GM12878 (cell line): ENCODE measurements around the gene PDZD2. TPM values are rescaled to one million over a fixed set of nuclear protein-coding genes. Genes with fewer than 3 reads are reported as not detected.

ENCODE experiments used
- ATAC-seq: fragments of 200-7000 bp; cut with Tn5 transposase; 3 replicates; pipeline ENCODE4 v1.9.1; 2020; ENCODE audit warnings: mild to moderate bottlenecking, moderate library complexity
- BruUV-seq: library from RNA; stranded (reverse); fragments of 400-500 nt; replicated peaks from 2 replicates; lab custom pipeline; 2021; lab: Mats Ljungman, UMichigan
- CTCF ChIA-PET: fragments of 300-600 bp; sonication (Branson Sonifier 250); formaldehyde crosslinking; extraction: SDS; loops from one replicate; lab custom pipeline; 2021; ENCODE audit warnings: inconsistent platforms; lab: Yijun Ruan, JAX
- POLR2A ChIA-PET: fragments of 350-600 bp; formaldehyde crosslinking; extraction: SDS; loops from one replicate; lab custom pipeline; 2021; ENCODE audit warnings: inconsistent platforms; lab: Charles Lee
- RAD21 ChIA-PET: fragments of 300-600 bp; sonication (Branson Sonifier 250); formaldehyde crosslinking; loops from one replicate; lab custom pipeline; 2023; ENCODE audit warnings: antibody characterized with exemption; ENCODE audit not compliant: unreplicated experiment; lab: Charles Lee
- SMC1A ChIA-PET: fragments of 300-600 bp; sonication (Branson Sonifier 250); formaldehyde crosslinking; loops from one replicate; lab custom pipeline; 2023; ENCODE audit not compliant: unreplicated experiment, uncharacterized antibody; lab: Charles Lee
- DNase-seq: peaks from one replicate; pipeline ENCODE4 v3.0.0-alpha.2; 2011; ENCODE audit warnings: low read depth, low spot score
- FAIRE-seq: peaks from 3 replicates; lab custom pipeline; 2011; peaks lifted over from hg19 to GRCh38; lab: Jason Lieb, UNC
- H2AFZ ChIP-seq: 2 replicates; pipeline ENCODE4 v1.6.0; 2011; ENCODE audit warnings: low read depth, low read length, control low read depth; ENCODE audit not compliant: control insufficient read depth
- H3K27ac ChIP-seq: 2 replicates; pipeline ENCODE4 v1.5.1; 2011; ENCODE audit warnings: control low read depth; ENCODE audit not compliant: control insufficient read depth, insufficient read depth
- H3K27me3 ChIP-seq, 2 experiments: replicated peaks in 1 of 2; 2 replicates each; pipeline versions ENCODE4 v1.6.0 to v1.6.1; 2011; ENCODE audit warnings: low read length in 1 of 2; ENCODE audit not compliant: control insufficient read depth in 2 of 2, insufficient read depth in 2 of 2
- H3K36me3 ChIP-seq, 2 experiments: 2 replicates each; pipeline ENCODE4 v1.5.1; 2011; ENCODE audit warnings: low read length in 1 of 2; ENCODE audit not compliant: control insufficient read depth in 2 of 2, insufficient read depth in 2 of 2
- H3K4me1 ChIP-seq: 2 replicates; pipeline ENCODE4 v1.6.1; 2011; ENCODE audit warnings: mild to moderate bottlenecking, low read length, moderate library complexity, mixed read lengths; ENCODE audit not compliant: control insufficient read depth, insufficient read depth
- H3K4me2 ChIP-seq: 2 replicates; pipeline ENCODE4 v1.6.0; 2011; ENCODE audit warnings: control low read depth; ENCODE audit not compliant: control insufficient read depth, insufficient read depth
- H3K4me3 ChIP-seq: fragments of 200-600 bp; sonication (generic); 2 replicates; pipeline ENCODE4 v1.5.1; 2016
- H3K79me2 ChIP-seq: 2 replicates; pipeline ENCODE4 v1.6.0; 2011; ENCODE audit warnings: low read length; ENCODE audit not compliant: control insufficient read depth, insufficient read depth
- H3K9ac ChIP-seq: 2 replicates; pipeline ENCODE4 v1.8.0; 2011; ENCODE audit warnings: low read length, control low read depth, mixed read lengths; ENCODE audit not compliant: control insufficient read depth, insufficient read depth
- H3K9me3 ChIP-seq: replicated peaks from 3 replicates; pipeline ENCODE4 v1.5.1; 2011; ENCODE audit warnings: mild to moderate bottlenecking, low read length; ENCODE audit not compliant: control insufficient read depth, insufficient read depth
- H4K20me1 ChIP-seq: 2 replicates; pipeline ENCODE4 v1.6.0; 2011; ENCODE audit not compliant: control insufficient read depth, insufficient read depth
- ASH2L ChIP-seq: fragments of 300-600, 200-600 bp; sonication (generic); IDR thresholded peaks from 2 replicates; pipeline ENCODE4 v1.6.1; 2017; ENCODE audit warnings: low read depth, mild to moderate bottlenecking, borderline replicate concordance
- BCL11A ChIP-seq: IDR thresholded peaks from 2 replicates; pipeline ENCODE4 v1.6.1; 2011; ENCODE audit warnings: low read depth, low read length
- NFXL1 ChIP-seq: fragments of 450-650 bp; IDR thresholded peaks from 2 replicates; pipeline ENCODE4 v1.6.1; 2017; ENCODE audit warnings: antibody characterized with exemption, mild to moderate bottlenecking, borderline replicate concordance
- PKNOX1 ChIP-seq: fragments of 450-650 bp; IDR thresholded peaks from 2 replicates; pipeline ENCODE4 v1.6.1; 2016; ENCODE audit warnings: mild to moderate bottlenecking
- PML ChIP-seq: IDR thresholded peaks from 2 replicates; pipeline ENCODE4 v1.6.1; 2012; ENCODE audit warnings: low read length, inconsistent platforms
- RELA ChIP-seq: fragments of 450-650 bp; IDR thresholded peaks from 2 replicates; pipeline ENCODE4 v1.8.0; 2014; ENCODE audit warnings: borderline replicate concordance; ENCODE audit not compliant: partially characterized antibody
- SIX5 ChIP-seq: IDR thresholded peaks from 2 replicates; pipeline ENCODE4 v1.6.1; 2011; ENCODE audit warnings: mild to moderate bottlenecking, low read depth, low read length, moderate library complexity; ENCODE audit not compliant: severe bottlenecking
- SKIL ChIP-seq: fragments of 450-650 bp; IDR thresholded peaks from 2 replicates; pipeline ENCODE4 v1.6.1; 2017; ENCODE audit warnings: mild to moderate bottlenecking, low read depth, inconsistent platforms; ENCODE audit not compliant: poor library complexity, severe bottlenecking
- TBL1XR1 ChIP-seq: IDR thresholded peaks from 2 replicates; pipeline ENCODE4 v1.6.1; 2012; ENCODE audit warnings: low read depth, low read length, improper control_type of control experiment
- TCF3 ChIP-seq: IDR thresholded peaks from 2 replicates; pipeline ENCODE4 v1.6.1; 2012; ENCODE audit warnings: low read depth, mild to moderate bottlenecking, low read length, borderline replicate concordance; ENCODE audit not compliant: insufficient read depth
- WGBS: methylation state at CpG from one replicate; pipeline ENCODE4 v1.1.6; 2016; ENCODE audit warnings: low lambda C conversion rate; ENCODE audit not compliant: insufficient replicate concordance, insufficient coverage; ENCODE audit errors: missing lambda C conversion rate; 5-methylcytosine and 5-hydroxymethylcytosine counted together
- in situ Hi-C: fragments of 300-500 bp; cut with MboI; formaldehyde crosslinking; loops from 9 replicates; pipeline ENCODE4 v1.14.3; 2018; ENCODE audit warnings: mixed read lengths
- intact Hi-C: fragments of 100-400 bp; cut with micrococcal nuclease; formaldehyde crosslinking; loops from one replicate; pipeline ENCODE4 v1.14.2; 2022; ENCODE audit not compliant: unreplicated experiment
- polyA plus RNA-seq, 11 experiments: library from polyadenylated mRNA; depleted of rRNA in 4 of 11; unstranded in 6 of 11; stranded (reverse) in 5 of 11; fragments of >200 nt; fragmentation: Nextera tagmentation in 4 of 11; fragmentation: Illumina TruSeq in 1 of 11; extraction: Ambion mirVana in 4 of 11; extraction: Trizol in 1 of 11; gene quantifications; 1 replicate in 1 of 11; 2 replicates in 10 of 11; pipeline versions ENCODE4 v1.2.1 to v1.2.3, GENCODE V29; 2011 to 2016; ENCODE audit warnings: inconsistent platforms in 2 of 11, missing spikeins in 2 of 11, low read depth in 1 of 11
- total RNA-seq, 4 experiments: library from RNA; depleted of rRNA in 3 of 4; stranded (reverse); fragments of >200 nt in 3 of 4; fragmentation: Illumina TruSeq in 1 of 4; extraction: Trizol in 1 of 4; gene quantifications; 2 replicates each; pipeline versions ENCODE4 v1.2.1 to v1.2.3, GENCODE V29; 2013 to 2021
- TF ChIP-seq, protein P1 (sequence below): fragments of 150-350 bp; IDR thresholded peaks from 2 replicates; pipeline ENCODE4 v1.6.1; 2016; ENCODE audit warnings: low read depth, low read length
- TF ChIP-seq, protein P2 (sequence below): fragments of 450-650 bp; formaldehyde crosslinking; IDR thresholded peaks from 2 replicates; pipeline ENCODE4 v1.5.0; 2022; ENCODE audit warnings: mild to moderate bottlenecking, missing genetic modification characterization
- TF ChIP-seq, protein P3 (sequence below): IDR thresholded peaks from 2 replicates; pipeline ENCODE4 v1.6.1; 2012; ENCODE audit warnings: low read length, inconsistent platforms

The PDZD2 gene
- total and polyA plus RNA-seq, 10 of the 15 experiments (the other 5 are each of a cell fraction or from before 2014, with no cell fraction given) = 0.01 to 0.58 (median 0.29) TPM; not detected in 3

DNA sequence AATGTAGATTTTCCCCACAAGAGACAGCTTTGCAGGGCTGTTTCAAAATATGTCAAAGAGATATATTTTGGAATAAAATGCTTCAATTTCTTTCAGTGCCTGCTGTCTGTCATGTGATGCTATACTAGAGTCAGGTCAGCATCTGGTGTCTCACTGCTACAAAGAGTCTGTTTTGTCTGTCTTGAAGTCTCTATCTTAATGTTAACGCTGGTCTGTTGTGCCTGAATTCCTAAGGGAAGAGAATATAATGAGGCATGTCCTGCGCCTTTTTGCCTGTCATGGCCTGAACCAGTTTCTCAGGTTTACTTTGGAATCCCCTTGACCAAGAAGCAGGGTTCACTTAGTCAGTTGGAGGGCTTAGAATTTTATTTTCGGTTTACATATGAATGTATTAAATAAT lies 176.4 kb downstream of the PDZD2 start:
- no peaks in the 10 kb centered on the region for H3K79me2 ChIP-seq
- BruUV-seq = no TSS peak
- in situ Hi-C loops (no loop called here), intact Hi-C loops (no loop called here)
- no peak overlapping the region for H3K9ac ChIP-seq
- no peak overlapping the region for H3K4me3 ChIP-seq
- DNase-seq (no peak), FAIRE-seq (no peak), ATAC-seq (no peak)
- H3K4me2 ChIP-seq = no peak overlapping the region
- no peaks in the 10 kb centered on the region for H3K4me1 ChIP-seq
- H3K27ac ChIP-seq = no peak overlapping the region
- H3K9me3 ChIP-seq = no peaks in the 10 kb centered on the region
- RAD21 ChIA-PET = no interaction called here
- H2AFZ ChIP-seq = no peak overlapping the region
- CTCF ChIA-PET = no interaction called here
- SMC1A ChIA-PET = interaction anchor here (0.6 kb wide), 1 partner anchor 9 kb away, joined by 3 read pairs; no protein-coding TSS in a partner anchor
- H3K27me3 ChIP-seq = no peaks in the 10 kb centered on the region
- 44% methylated on average over 3 of the region's 3 CpGs for WGBS
- no peaks in the 10 kb centered on the region for H4K20me1 ChIP-seq
- POLR2A ChIA-PET = no interaction called here
- H3K36me3 ChIP-seq = no peaks in the 10 kb centered on the region
- TF ChIP-seq, protein P1, sequence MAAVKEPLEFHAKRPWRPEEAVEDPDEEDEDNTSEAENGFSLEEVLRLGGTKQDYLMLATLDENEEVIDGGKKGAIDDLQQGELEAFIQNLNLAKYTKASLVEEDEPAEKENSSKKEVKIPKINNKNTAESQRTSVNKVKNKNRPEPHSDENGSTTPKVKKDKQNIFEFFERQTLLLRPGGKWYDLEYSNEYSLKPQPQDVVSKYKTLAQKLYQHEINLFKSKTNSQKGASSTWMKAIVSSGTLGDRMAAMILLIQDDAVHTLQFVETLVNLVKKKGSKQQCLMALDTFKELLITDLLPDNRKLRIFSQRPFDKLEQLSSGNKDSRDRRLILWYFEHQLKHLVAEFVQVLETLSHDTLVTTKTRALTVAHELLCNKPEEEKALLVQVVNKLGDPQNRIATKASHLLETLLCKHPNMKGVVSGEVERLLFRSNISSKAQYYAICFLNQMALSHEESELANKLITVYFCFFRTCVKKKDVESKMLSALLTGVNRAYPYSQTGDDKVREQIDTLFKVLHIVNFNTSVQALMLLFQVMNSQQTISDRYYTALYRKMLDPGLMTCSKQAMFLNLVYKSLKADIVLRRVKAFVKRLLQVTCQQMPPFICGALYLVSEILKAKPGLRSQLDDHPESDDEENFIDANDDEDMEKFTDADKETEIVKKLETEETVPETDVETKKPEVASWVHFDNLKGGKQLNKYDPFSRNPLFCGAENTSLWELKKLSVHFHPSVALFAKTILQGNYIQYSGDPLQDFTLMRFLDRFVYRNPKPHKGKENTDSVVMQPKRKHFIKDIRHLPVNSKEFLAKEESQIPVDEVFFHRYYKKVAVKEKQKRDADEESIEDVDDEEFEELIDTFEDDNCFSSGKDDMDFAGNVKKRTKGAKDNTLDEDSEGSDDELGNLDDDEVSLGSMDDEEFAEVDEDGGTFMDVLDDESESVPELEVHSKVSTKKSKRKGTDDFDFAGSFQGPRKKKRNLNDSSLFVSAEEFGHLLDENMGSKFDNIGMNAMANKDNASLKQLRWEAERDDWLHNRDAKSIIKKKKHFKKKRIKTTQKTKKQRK = no peak
- TF ChIP-seq, protein P2, sequence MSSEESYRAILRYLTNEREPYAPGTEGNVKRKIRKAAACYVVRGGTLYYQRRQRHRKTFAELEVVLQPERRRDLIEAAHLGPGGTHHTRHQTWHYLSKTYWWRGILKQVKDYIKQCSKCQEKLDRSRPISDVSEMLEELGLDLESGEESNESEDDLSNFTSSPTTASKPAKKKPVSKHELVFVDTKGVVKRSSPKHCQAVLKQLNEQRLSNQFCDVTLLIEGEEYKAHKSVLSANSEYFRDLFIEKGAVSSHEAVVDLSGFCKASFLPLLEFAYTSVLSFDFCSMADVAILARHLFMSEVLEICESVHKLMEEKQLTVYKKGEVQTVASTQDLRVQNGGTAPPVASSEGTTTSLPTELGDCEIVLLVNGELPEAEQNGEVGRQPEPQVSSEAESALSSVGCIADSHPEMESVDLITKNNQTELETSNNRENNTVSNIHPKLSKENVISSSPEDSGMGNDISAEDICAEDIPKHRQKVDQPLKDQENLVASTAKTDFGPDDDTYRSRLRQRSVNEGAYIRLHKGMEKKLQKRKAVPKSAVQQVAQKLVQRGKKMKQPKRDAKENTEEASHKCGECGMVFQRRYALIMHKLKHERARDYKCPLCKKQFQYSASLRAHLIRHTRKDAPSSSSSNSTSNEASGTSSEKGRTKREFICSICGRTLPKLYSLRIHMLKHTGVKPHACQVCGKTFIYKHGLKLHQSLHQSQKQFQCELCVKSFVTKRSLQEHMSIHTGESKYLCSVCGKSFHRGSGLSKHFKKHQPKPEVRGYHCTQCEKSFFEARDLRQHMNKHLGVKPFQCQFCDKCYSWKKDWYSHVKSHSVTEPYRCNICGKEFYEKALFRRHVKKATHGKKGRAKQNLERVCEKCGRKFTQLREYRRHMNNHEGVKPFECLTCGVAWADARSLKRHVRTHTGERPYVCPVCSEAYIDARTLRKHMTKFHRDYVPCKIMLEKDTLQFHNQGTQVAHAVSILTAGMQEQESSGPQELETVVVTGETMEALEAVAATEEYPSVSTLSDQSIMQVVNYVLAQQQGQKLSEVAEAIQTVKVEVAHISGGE (CRISPR knock-in tag) = no peak
- TF ChIP-seq TBL1XR1 (no peak), SIX5 (no peak), RELA (no peak), PML (no peak), NFXL1 (no peak), ASH2L (no peak), PKNOX1 (no peak), SKIL (no peak), BCL11A (no peak), TCF3 (no peak)
- TF ChIP-seq, protein P3, sequence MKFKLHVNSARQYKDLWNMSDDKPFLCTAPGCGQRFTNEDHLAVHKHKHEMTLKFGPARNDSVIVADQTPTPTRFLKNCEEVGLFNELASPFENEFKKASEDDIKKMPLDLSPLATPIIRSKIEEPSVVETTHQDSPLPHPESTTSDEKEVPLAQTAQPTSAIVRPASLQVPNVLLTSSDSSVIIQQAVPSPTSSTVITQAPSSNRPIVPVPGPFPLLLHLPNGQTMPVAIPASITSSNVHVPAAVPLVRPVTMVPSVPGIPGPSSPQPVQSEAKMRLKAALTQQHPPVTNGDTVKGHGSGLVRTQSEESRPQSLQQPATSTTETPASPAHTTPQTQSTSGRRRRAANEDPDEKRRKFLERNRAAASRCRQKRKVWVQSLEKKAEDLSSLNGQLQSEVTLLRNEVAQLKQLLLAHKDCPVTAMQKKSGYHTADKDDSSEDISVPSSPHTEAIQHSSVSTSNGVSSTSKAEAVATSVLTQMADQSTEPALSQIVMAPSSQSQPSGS = no peak
